ENCODE measurements around the gene PPM1D.
"Not testable (repeated sequence)": the region's sequence is repeated elsewhere in the genome, so short reads cannot be mapped to it uniquely, and the experiment has no call there.

Gene PPM1D

DNA sequence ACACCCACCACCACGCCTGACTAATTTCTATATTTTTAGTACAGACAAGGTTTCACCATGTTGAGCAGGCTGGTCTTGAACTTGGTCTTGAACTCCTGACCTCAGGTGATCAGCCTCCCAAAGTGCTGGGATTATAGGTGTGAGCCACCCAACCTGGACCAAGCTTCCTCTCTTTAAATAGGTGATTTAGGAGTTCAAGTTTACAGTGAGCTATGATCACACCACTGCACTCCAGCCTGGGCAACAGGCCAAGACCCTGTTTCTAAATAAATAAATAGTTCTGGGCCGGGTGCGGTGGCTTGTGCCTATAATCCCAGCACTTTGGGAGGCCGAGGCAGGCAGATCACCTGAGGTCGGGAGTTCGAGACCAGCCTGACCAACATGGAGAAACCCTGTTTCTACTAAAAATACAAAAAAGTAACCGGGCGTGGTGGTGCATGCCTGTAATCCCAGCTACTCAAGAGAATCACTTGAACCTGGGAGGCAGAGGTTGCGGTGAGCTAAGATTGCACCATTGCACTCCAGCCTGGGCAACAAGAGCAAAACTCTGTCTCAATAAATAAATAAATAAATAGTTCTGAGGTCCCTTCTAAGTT is 6.5 kb upstream of the PPM1D start:
- in situ Hi-C loops (cut with MboI; ENCODE audit: low sequenced_read_pairs) = not testable (repeated sequence)

- in situ Hi-C loops (cut with MboI; ENCODE audit: low sequenced_read_pairs) = not testable (repeated sequence)
These were observed 5.8 kb upstream of the PPM1D start for GRCh38 chr17:60594170-60594569.

GRCh38 chr17:60594734-60595133 is 5.3 kb upstream of the PPM1D start:
- in situ Hi-C loops (cut with MboI; ENCODE audit: low sequenced_read_pairs) = no loop called here

GRCh38 chr17:60597297-60597696 is 2.7 kb upstream of the PPM1D start:
- in situ Hi-C loops (cut with MboI; ENCODE audit: low sequenced_read_pairs) = no loop called here

DNA sequence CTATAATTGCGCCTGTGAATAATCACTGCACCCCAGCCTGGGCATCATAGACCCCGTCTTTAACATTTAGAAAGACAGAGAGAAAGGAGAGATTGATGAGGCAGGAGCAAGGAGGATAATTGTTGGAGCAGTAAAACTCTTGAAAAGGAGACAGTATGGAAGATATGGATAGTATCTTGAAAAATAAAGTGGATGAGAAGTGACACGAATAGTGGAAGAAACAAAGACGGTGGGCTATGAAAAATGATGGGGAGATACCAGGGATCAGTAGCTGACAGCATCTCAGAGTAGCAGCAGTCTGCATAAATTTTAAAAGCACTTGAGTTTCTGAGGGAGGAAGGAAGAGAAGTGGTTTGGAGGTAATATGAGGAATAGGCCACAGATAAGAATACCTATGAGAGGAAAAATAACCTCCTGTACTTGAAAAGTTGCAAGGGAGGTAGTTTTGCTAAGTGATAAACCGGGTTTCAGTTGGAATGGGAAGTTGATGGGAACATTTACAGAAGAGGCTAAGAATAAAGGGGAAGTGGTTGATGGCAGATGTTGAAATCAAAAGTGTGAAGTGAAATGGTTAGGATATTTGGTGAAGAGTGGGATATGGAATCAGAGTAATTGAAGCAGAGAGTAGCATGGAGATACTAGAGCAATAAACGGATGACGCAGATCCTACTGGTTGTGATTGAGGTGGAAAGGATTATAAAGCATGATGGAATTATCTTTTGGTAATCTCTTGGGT is 1.8 kb upstream of the PPM1D start:
- in situ Hi-C loops (cut with MboI; ENCODE audit: low sequenced_read_pairs) = no loop called here

DNA sequence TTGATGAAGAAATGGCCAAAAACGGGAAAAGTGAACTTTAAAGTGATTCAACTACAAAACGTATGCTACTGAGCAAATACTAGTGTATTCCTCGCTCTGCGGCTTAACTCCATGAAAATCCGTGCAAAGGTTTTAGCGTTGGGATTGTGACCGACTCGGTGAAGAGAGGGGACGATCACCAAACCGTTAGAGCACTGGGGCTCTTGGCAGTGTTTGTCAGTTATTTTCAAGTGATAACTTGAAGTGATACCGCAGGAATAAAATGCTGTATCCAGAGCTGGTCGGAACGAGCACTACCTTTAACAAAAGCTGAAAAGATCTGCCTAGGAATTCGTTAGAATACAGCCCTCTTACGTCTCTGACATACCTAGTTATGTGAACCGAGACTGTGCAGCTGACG is 773 bp upstream of the PPM1D start:
- in situ Hi-C loops (cut with MboI; ENCODE audit: low sequenced_read_pairs) = no loop called here

DNA sequence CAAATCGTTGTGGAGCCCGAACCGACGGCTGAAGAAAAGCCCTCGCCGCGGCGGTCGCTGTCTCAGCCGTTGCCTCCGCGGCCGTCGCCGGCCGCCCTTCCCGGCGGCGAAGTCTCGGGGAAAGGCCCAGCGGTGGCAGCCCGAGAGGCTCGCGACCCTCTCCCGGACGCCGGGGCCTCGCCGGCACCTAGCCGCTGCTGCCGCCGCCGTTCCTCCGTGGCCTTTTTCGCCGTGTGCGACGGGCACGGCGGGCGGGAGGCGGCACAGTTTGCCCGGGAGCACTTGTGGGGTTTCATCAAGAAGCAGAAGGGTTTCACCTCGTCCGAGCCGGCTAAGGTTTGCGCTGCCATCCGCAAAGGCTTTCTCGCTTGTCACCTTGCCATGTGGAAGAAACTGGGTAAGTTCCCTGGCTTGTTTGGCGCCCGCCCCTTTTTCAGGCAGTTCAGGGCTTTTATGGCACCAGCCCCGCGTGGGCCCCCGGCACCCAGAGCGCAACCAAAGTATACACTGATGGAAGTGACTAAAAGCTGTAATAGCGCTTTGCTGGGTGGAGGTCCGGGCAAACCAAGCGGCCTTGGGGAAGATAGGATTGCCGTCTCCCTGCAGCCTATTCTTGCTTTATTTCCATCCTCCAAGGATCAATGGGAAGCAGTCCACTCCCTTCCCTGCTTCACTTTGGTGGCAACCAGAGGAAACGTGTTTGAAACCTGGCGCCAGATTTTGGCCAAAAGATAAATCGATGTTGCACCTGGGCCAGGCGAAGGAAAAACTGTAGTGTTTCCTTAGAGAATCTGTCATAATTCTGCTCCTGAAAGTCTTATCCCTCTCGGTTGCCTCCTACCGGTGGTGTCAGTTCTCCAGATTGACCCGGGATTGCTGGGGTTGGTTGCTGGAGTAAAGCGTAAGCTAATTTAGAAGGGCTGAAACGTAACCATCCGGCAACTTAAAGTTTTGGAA is 775 bp downstream of the PPM1D start:
- in situ Hi-C loops (cut with MboI; ENCODE audit: low sequenced_read_pairs) = no loop called here

GRCh38 chr17:60601447-60602384 is 1.7 kb downstream of the PPM1D start:
- in situ Hi-C loops (cut with MboI; ENCODE audit: low sequenced_read_pairs) = no loop called here

DNA sequence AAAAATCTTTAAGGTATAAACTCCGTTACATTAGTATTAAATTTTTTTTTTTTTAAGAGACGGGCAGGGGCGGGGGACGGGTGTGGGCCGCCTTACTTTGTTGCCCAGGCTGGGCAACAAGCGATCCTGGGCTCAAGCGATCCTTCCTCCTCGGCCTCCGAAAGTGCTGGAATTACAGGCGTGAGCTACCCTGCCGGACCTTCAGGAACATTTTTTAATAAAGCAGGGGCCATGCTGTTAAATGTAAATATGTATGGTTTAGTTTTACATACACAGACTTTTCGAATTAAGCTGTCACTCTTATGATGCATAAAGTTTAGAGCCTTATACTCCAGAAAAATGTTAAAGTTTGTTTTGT is 2.4 kb downstream of the PPM1D start:
- in situ Hi-C loops (cut with MboI; ENCODE audit: low sequenced_read_pairs) = no loop called here

DNA sequence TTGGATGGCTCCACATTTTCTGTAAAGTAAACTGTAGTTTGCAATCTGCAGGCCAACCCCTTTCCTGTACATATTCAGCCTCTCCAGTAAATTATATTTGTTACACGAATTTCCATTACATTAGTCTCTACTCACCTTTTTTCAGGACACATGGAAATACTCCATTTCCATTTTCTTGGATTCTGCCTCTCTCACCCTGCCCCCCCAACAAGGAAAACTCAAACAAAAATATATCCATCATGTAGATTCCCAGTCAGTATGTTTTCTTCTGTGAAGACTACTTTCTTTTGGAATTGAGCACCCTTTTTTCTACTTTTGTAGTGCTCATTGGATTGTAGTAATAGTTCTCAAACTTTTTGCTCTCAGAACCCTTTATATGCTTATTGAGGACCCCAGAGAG is 2.9 kb downstream of the PPM1D start:
- in situ Hi-C loops (cut with MboI; ENCODE audit: low sequenced_read_pairs) = no loop called here

GRCh38 chr17:60603477-60603876 is 3.5 kb downstream of the PPM1D start:
- in situ Hi-C loops (cut with MboI; ENCODE audit: low sequenced_read_pairs) = not testable (repeated sequence)

DNA sequence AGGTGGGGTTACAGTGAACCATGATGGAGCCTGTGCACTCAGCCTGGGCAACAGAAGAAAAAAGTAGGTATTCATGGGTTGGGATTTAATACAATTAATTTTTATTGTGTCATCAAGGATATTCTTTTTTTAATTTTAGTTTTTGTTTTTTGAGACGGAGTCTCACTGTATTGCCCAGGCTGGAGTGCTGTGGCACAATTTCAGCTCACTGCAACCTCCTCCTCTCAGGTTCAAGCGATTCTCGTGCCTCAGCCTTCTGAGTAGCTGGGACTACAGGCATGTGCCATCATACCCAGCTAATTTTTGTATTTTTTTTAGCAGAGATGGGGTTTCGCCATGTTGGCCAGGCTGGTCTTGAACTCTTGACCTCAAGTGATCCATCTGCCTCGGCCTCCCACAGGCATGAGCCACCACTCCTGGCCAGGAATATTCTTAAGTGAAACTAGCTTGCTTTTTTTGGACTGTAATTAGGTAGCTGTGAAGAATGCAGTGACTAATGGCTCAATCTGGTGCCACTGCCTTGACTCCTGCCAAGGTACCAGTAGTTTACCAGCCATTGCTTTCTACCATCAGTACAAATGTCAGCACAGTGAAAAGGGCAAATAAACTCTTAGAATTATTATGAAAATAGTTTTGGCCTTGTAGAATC is 4.8 kb downstream of the PPM1D start:
- in situ Hi-C loops (cut with MboI; ENCODE audit: low sequenced_read_pairs) = no loop called here

DNA sequence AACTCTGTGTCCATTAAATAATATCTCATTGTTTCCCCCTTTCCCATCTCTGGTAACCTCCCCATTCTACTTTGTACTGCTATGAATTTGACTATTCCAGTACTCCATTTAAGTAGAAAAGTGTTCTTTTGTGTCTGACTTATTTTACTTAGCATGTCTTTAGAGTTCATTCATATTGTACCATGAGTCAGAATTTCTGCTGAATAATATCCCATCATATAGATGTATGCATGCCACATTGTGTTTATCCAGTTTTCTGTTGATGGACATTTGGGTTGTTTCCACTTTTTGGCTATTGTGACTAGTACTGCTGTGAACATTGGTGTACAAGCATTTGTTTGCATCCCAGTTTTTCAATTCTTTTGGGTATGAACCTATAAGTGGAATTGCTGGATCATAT is 6.0 kb downstream of the PPM1D start:
- in situ Hi-C loops (cut with MboI; ENCODE audit: low sequenced_read_pairs) = no loop called here

GRCh38 chr17:60610473-60610872 is 10.5 kb downstream of the PPM1D start:
- in situ Hi-C loops (cut with MboI; ENCODE audit: low sequenced_read_pairs) = no loop called here

- in situ Hi-C loops (cut with MboI; ENCODE audit: low sequenced_read_pairs) = not testable (repeated sequence)
These were observed 11.3 kb downstream of the PPM1D start for GRCh38 chr17:60611321-60611720.

GRCh38 chr17:60613325-60613724 is 13.3 kb downstream of the PPM1D start:
- in situ Hi-C loops (cut with MboI; ENCODE audit: low sequenced_read_pairs) = no loop called here

DNA sequence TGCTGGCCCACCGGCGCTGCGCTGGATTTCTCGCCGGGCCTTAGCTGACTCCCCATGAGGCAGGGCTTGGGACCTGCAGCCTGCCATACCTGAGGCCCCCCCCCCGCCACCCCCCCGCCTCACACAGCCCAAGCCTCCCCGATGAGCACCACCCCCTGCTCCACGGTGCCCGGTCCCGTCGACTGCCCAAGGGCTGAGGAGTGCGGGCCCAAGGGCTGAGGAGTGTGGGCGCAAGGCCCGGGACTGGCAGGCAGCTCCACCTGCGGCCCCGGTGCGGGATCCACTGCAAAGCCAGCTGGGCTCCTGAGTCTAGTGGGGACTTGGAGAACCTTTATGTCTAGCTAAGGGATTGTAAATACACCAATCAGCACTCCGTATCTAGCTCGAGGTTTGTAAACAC is 13.8 kb downstream of the PPM1D start:
- in situ Hi-C loops (cut with MboI; ENCODE audit: low sequenced_read_pairs) = not testable (repeated sequence)

DNA sequence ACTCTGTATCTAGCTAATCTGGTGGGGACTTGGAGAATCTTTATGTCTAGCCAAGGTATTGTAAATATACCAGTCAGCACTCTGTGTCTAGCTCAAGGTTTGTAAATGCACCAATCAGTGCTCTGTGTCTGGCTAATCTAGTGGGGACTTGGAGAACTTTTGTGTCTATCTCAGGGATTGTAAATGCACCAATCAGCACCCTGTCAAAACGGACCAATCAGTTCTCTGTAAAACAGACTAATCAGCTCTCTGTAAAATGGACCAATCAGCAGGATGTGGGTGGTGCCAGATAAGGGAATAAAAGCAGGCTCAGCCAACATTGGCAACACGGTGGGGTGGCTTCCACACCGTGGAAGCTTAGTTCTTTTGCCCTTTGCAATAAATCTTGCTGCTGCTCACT is 14.3 kb downstream of the PPM1D start:
- in situ Hi-C loops (cut with MboI; ENCODE audit: low sequenced_read_pairs) = not testable (repeated sequence)

DNA sequence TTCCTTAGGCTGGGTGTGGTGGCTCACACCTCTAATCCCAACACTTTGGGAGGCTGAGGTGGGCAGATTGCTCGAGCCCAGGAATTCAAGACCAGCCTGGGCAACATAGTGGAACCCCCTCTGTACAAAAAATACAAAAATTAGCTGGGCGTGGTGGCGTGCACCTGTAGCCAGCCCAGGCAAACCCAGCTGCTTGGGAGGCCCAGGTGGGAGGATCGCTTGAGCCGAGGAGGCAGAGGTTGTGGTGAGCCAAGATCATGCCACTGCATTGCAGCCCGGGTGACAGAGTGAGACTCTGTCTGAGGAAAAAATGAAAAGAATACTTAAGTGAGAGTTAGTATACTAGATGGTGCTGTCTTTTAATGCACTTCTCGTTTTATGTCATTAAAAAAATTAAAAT is 15.1 kb downstream of the PPM1D start:
- in situ Hi-C loops (cut with MboI; ENCODE audit: low sequenced_read_pairs) = no loop called here

- in situ Hi-C loops (cut with MboI; ENCODE audit: low sequenced_read_pairs) = no loop called here
These were observed 15.8 kb downstream of the PPM1D start for GRCh38 chr17:60615840-60616239.
